ENCODE results near the gene ZNFX1. TPM values are rescaled to one million over a fixed set of nuclear protein-coding genes. Genes with fewer than 3 reads are reported as not detected.

The ZNFX1 gene
- polyA plus RNA-seq, 1 experiment: 11.2 TPM

DNA sequence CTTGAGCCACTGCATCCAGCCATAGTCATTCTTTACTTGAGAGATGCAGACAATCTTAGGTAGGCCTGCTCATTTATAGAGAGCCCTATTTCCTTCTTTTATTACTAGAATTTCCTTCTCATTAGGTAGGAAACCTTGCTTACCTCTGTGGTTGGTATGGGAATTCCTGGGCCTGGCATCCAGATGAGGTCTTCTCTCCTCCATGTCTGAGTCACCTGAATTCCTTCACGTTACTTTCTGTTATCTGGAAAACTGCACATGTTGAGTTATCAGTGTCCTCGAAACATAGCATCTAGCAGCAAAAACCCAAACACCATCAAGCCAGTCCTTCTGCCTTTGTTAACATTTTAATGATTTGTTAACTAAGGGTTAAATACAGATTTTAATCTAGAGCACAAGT is 2.2 kb downstream of the ZNFX1 start:
- TF ChIP-seq, protein P1, sequence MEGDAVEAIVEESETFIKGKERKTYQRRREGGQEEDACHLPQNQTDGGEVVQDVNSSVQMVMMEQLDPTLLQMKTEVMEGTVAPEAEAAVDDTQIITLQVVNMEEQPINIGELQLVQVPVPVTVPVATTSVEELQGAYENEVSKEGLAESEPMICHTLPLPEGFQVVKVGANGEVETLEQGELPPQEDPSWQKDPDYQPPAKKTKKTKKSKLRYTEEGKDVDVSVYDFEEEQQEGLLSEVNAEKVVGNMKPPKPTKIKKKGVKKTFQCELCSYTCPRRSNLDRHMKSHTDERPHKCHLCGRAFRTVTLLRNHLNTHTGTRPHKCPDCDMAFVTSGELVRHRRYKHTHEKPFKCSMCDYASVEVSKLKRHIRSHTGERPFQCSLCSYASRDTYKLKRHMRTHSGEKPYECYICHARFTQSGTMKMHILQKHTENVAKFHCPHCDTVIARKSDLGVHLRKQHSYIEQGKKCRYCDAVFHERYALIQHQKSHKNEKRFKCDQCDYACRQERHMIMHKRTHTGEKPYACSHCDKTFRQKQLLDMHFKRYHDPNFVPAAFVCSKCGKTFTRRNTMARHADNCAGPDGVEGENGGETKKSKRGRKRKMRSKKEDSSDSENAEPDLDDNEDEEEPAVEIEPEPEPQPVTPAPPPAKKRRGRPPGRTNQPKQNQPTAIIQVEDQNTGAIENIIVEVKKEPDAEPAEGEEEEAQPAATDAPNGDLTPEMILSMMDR (IDR thresholded peaks at IDR 0.05; ENCODE audit: insufficient read depth, low read depth, low read length): no peak
- H3K4me3 ChIP-seq (ENCODE audit: low read depth, low read length): no peak overlapping the region
- no peak for DNase-seq (ENCODE audit: low read depth)
- peaks cover 18% of the 10 kb centered on the region for H3K36me3 ChIP-seq (ENCODE audit: control insufficient read depth, insufficient read depth, low read length)
- ChIA-PET POLR2A (no interaction called here), CTCF (no interaction called here)
- H3K27me3 ChIP-seq (ENCODE audit: control insufficient read depth, insufficient read depth, low read length): no peaks in the 10 kb centered on the region

DNA sequence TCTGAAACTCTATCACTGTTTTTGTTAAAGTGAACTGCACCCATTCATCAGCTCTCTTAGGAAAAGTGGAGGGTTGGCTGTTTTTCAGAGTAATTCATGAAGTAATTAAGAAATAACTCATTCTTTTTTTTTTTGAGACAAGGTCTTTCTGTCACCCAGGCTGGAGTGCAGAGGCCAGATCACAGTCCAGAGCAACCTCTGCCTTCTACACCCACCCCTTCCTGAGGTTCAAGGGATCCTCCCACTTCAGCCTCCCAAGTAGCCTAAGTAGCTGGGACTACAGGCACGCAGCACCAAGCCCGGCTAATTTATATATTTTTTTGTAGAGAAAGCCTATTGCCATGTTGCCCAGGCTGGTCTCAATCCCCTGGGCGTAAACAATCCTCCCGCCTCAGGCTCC is 2.6 kb downstream of the ZNFX1 start:
- no peak for DNase-seq (ENCODE audit: low read depth)
- H3K36me3 ChIP-seq (ENCODE audit: control insufficient read depth, insufficient read depth, low read length): peaks cover 14% of the 10 kb centered on the region
- no peak overlapping the region for H3K4me3 ChIP-seq (ENCODE audit: low read depth, low read length)
- TF ChIP-seq, protein P1 (IDR thresholded peaks at IDR 0.05; ENCODE audit: insufficient read depth, low read depth, low read length): no peak
- CTCF ChIA-PET: no interaction called here
- no peaks in the 10 kb centered on the region for H3K27me3 ChIP-seq (ENCODE audit: control insufficient read depth, insufficient read depth, low read length)
- POLR2A ChIA-PET: no interaction called here

DNA sequence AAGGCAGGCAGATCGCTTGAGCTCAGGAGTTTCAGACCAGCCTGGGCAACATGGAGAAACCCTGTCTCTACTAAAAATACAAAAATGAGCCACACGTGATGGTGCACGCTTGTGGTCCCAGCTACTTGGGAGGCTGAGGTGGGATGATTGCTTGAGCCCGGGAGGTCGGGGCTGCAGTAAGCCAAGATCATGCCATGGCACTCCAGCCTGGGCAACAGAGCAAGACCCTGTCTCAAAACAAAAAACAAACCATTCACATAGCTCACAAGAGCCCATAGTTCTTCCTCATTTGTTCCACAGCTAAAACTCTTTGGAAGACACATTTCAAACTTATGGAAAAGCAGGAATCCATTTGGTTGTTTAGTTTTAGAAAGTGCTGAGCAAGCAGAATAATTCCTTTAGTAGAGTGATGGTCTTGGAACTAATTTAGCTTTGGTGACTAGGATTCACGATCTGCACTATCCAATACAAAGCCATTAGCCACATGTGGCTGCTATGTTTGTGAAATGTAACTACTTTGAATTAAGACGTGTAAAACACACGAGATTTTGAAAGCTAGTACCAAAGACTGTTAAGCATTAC is 4.1 kb downstream of the ZNFX1 start:
- POLR2A ChIA-PET: no interaction called here
- Histone ChIP-seq H3K36me3 (ENCODE audit: control insufficient read depth, insufficient read depth, low read length) (peaks cover 10% of the 10 kb centered on the region), H3K4me3 (ENCODE audit: low read depth, low read length) (no peak overlapping the region), H3K27me3 (ENCODE audit: control insufficient read depth, insufficient read depth, low read length) (no peaks in the 10 kb centered on the region)
- CTCF ChIA-PET: interaction anchor here (0.6 to 0.7 kb wide), 2 partner anchors 12 to 1657 kb away, joined by 3 read pairs; partner anchors contain the start of gene ADNP
- TF ChIP-seq, protein P1 (IDR thresholded peaks at IDR 0.05; ENCODE audit: insufficient read depth, low read depth, low read length): no peak
- no peak for DNase-seq (ENCODE audit: low read depth)

DNA sequence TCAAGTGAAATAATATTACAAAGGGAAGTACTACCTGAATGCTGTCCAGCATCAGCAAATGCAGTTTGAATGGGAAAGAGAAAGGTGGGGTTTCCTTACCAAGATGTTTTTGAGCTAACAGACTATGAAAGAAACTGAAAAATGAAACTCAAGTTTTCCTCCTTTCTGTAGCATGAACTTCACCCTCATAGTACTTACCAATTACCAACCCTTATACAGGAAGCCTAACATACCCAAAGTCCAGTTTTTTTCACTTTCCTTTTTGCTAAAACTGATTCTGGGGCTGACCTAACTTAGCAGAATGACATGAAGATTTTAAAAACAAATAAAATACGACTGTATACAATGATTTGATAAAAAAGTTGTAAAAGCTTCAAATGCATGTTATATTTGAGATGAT is 5.2 kb downstream of the ZNFX1 start:
- ChIA-PET CTCF (no interaction called here), POLR2A (no interaction called here)
- TF ChIP-seq, protein P1 (IDR thresholded peaks at IDR 0.05; ENCODE audit: insufficient read depth, low read depth, low read length): no peak
- DNase-seq (ENCODE audit: low read depth): no peak
- Histone ChIP-seq H3K36me3 (ENCODE audit: control insufficient read depth, insufficient read depth, low read length) (peaks cover 10% of the 10 kb centered on the region), H3K27me3 (ENCODE audit: control insufficient read depth, insufficient read depth, low read length) (no peaks in the 10 kb centered on the region), H3K4me3 (ENCODE audit: low read depth, low read length) (no peak overlapping the region)

DNA sequence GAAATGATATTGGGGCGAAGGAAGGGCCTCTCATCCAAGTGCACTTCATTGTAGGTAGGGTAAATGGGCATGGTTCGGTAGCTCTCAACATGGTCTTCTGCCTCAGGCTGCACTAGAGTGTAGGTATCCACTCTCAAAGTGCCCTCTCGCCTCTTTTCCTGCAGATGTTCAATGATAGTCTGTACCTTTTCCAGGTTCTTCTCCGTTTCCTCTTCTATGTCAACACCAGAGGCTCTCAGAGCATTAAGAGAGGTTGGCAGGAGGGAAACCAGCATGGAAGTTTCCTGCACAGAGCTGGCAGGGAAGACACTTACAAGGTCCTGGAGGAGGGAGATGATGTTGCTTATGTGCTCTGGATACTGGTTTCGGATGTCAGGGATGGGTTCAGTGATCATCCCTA is 7.1 kb downstream of the ZNFX1 start:
- ChIA-PET CTCF (interaction anchor here (1.4 kb wide), 1 partner anchor 53 kb away, joined by 3 read pairs; no protein-coding TSS in a partner anchor), POLR2A (no interaction called here)
- TF ChIP-seq, protein P1 (IDR thresholded peaks at IDR 0.05; ENCODE audit: insufficient read depth, low read depth, low read length): no peak
- Histone ChIP-seq H3K27me3 (ENCODE audit: control insufficient read depth, insufficient read depth, low read length) (no peaks in the 10 kb centered on the region), H3K4me3 (ENCODE audit: low read depth, low read length) (no peak overlapping the region), H3K36me3 (ENCODE audit: control insufficient read depth, insufficient read depth, low read length) (peaks cover 10% of the 10 kb centered on the region)
- no peak for DNase-seq (ENCODE audit: low read depth)
